Mucosa of rectum (tissue), 2 donors: ENCODE data around the gene TUBGCP6.

ENCODE experiments used
- H3K27ac ChIP-seq, 2 donors: one replicate each; pipeline ENCODE4 v1.7.0; 2013; ENCODE audit warnings: inconsistent platforms in 2 of 2, low read depth in 2 of 2, low read length in 2 of 2
- H3K27me3 ChIP-seq, 2 donors: one replicate each; pipeline ENCODE4 v1.7.0; 2013; ENCODE audit warnings: low read length in 2 of 2; ENCODE audit not compliant: control insufficient read depth in 2 of 2, insufficient read depth in 2 of 2
- H3K36me3 ChIP-seq, 2 donors: one replicate each; pipeline ENCODE4 v1.7.0; 2013; ENCODE audit warnings: low read length in 2 of 2; ENCODE audit not compliant: control insufficient read depth in 2 of 2, insufficient read depth in 2 of 2
- H3K4me1 ChIP-seq, 2 donors: one replicate each; pipeline ENCODE4 v1.7.0; 2013; ENCODE audit warnings: low read length in 2 of 2, mild to moderate bottlenecking in 1 of 2; ENCODE audit not compliant: control insufficient read depth in 2 of 2, insufficient read depth in 2 of 2
- H3K4me3 ChIP-seq, 2 donors: one replicate each; pipeline ENCODE4 v1.7.0; 2013; ENCODE audit warnings: low read length in 2 of 2
- H3K9ac ChIP-seq, 2 donors: one replicate each; pipeline ENCODE4 v1.7.0; 2013; ENCODE audit warnings: low read length in 2 of 2, low read depth in 1 of 2, mild to moderate bottlenecking in 1 of 2
- H3K9me3 ChIP-seq, 2 donors: one replicate each; pipeline ENCODE4 v1.7.0; 2013; ENCODE audit warnings: low read length in 2 of 2; ENCODE audit not compliant: control insufficient read depth in 2 of 2
- donor health status: healthy.
- donor health status: Normal muscosa, but diverticular disease.

Gene TUBGCP6

GRCh38 chr22:50218153-50218995, 26.4 kb downstream of the TUBGCP6 start:
- Histone ChIP-seq H3K36me3 (peaks cover 68 to 73% of the 10 kb centered on the region in 2 donors), H3K27ac (no peak overlapping the region), H3K4me1 (peaks cover 0 to 5% of the 10 kb centered on the region in 2 donors), H3K4me3 (no peak overlapping the region), H3K9me3 (no peaks in the 10 kb centered on the region), H3K27me3 (no peaks in the 10 kb centered on the region), H3K9ac (no peak overlapping the region)

- Histone ChIP-seq H3K4me3 (no peak overlapping the region), H3K36me3 (peaks cover 69 to 72% of the 10 kb centered on the region in 2 donors), H3K27ac (no peak overlapping the region), H3K9ac (no peak overlapping the region), H3K27me3 (no peaks in the 10 kb centered on the region), H3K4me1 (peaks cover 0 to 5% of the 10 kb centered on the region in 2 donors), H3K9me3 (no peaks in the 10 kb centered on the region)
Measured at GRCh38 chr22:50217543-50218152, 27.2 kb downstream of the TUBGCP6 start.

GRCh38 chr22:50216684-50217520, 27.9 kb downstream of the TUBGCP6 start:
- Histone ChIP-seq H3K4me3 (no peak overlapping the region), H3K27ac (no peak overlapping the region), H3K9ac (no peak overlapping the region), H3K27me3 (no peaks in the 10 kb centered on the region), H3K36me3 (peaks cover 66 to 69% of the 10 kb centered on the region in 2 donors), H3K9me3 (no peaks in the 10 kb centered on the region), H3K4me1 (peaks cover 0 to 5% of the 10 kb centered on the region in 2 donors)

- Histone ChIP-seq H3K36me3 (peaks cover 64 to 66% of the 10 kb centered on the region in 2 donors), H3K9me3 (no peaks in the 10 kb centered on the region), H3K4me3 (no peak overlapping the region), H3K4me1 (peaks cover 0 to 5% of the 10 kb centered on the region in 2 donors), H3K27me3 (no peaks in the 10 kb centered on the region), H3K27ac (no peak overlapping the region), H3K9ac (no peak overlapping the region)
Measured at GRCh38 chr22:50216055-50216683, 28.7 kb downstream of the TUBGCP6 start.

GRCh38 chr22:50215297-50216054, 29.3 kb downstream of the TUBGCP6 start:
- no peaks in the 10 kb centered on the region for H3K9me3 ChIP-seq
- no peak overlapping the region for H3K9ac ChIP-seq
- H3K4me3 ChIP-seq, result no peak overlapping the region
- H3K4me1 ChIP-seq, result peaks cover 0 to 5% of the 10 kb centered on the region in 2 donors
- no peaks in the 10 kb centered on the region for H3K27me3 ChIP-seq
- peaks cover 65% of the 10 kb centered on the region in 2 donors for H3K36me3 ChIP-seq
- no peak overlapping the region for H3K27ac ChIP-seq

- Histone ChIP-seq H3K9ac (no peak overlapping the region), H3K27me3 (no peaks in the 10 kb centered on the region), H3K27ac (no peak overlapping the region), H3K4me1 (no peaks in the 10 kb centered on the region), H3K4me3 (no peak overlapping the region), H3K36me3 (peaks cover 62 to 64% of the 10 kb centered on the region in 2 donors), H3K9me3 (no peaks in the 10 kb centered on the region)
Measured at GRCh38 chr22:50213263-50213662, 31.6 kb downstream of the TUBGCP6 start.

GRCh38 chr22:50211147-50211546, 33.7 kb downstream of the TUBGCP6 start:
- Histone ChIP-seq H3K4me3 (no peak overlapping the region), H3K9ac (no peak overlapping the region), H3K27me3 (no peaks in the 10 kb centered on the region), H3K36me3 (peaks cover 55% of the 10 kb centered on the region in 2 donors), H3K4me1 (peaks cover 0 to 3% of the 10 kb centered on the region in 2 donors), H3K27ac (no peak overlapping the region), H3K9me3 (no peaks in the 10 kb centered on the region)

GRCh38 chr22:50210378-50211139, 34.3 kb downstream of the TUBGCP6 start:
- Histone ChIP-seq H3K27ac (no peak overlapping the region), H3K9me3 (no peaks in the 10 kb centered on the region), H3K4me1 (peaks cover 0 to 3% of the 10 kb centered on the region in 2 donors), H3K4me3 (no peak overlapping the region), H3K9ac (no peak overlapping the region), H3K36me3 (peaks cover 49% of the 10 kb centered on the region in 2 donors), H3K27me3 (no peaks in the 10 kb centered on the region)

GRCh38 chr22:50209893-50210292, 34.9 kb downstream of the TUBGCP6 start:
- H3K27ac ChIP-seq, result no peak overlapping the region
- no peak overlapping the region for H3K9ac ChIP-seq
- peaks cover 43% of the 10 kb centered on the region in 2 donors for H3K36me3 ChIP-seq
- no peaks in the 10 kb centered on the region for H3K27me3 ChIP-seq
- H3K4me1 ChIP-seq, result peaks cover 0 to 3% of the 10 kb centered on the region in 2 donors
- H3K9me3 ChIP-seq, result no peaks in the 10 kb centered on the region
- no peak overlapping the region for H3K4me3 ChIP-seq
